Ishikawa (cell line): ENCODE measurements around the gene FKBP10.

Experiments used
- CEBPB ChIP-seq: IDR thresholded peaks from 2 replicates; pipeline ENCODE4 v1.6.1; 2012
- CREB1 ChIP-seq: IDR thresholded peaks from 2 replicates; pipeline ENCODE4 v1.6.1; 2012; ENCODE audit warnings: low read depth
- EGR1 ChIP-seq: IDR thresholded peaks from 2 replicates; pipeline ENCODE4 v1.6.1; 2012
- EP300 ChIP-seq: IDR thresholded peaks from 2 replicates; pipeline ENCODE4 v1.6.1; 2012; ENCODE audit warnings: borderline replicate concordance
- FOXM1 ChIP-seq: IDR thresholded peaks from 2 replicates; pipeline ENCODE4 v1.6.1; 2012; ENCODE audit warnings: low read depth, borderline replicate concordance
- MAX ChIP-seq: IDR thresholded peaks from 2 replicates; pipeline ENCODE4 v1.6.1; 2012
- NFIC ChIP-seq: IDR thresholded peaks from 2 replicates; pipeline ENCODE4 v1.6.1; 2012
- RAD21 ChIP-seq: IDR thresholded peaks from 2 replicates; pipeline ENCODE4 v1.6.1; 2012; ENCODE audit warnings: low read depth
- REST ChIP-seq: IDR thresholded peaks from 2 replicates; pipeline ENCODE4 v1.6.1; 2012; ENCODE audit warnings: low read depth, mild to moderate bottlenecking
- TAF1 ChIP-seq: IDR thresholded peaks from 2 replicates; pipeline ENCODE4 v1.6.1; 2012; ENCODE audit warnings: low read depth, mild to moderate bottlenecking
- TCF12 ChIP-seq: IDR thresholded peaks from 2 replicates; pipeline ENCODE4 v1.6.1; 2012; ENCODE audit warnings: low read depth
- TEAD4 ChIP-seq: IDR thresholded peaks from 2 replicates; pipeline ENCODE4 v1.6.1; 2012
- USF1 ChIP-seq: IDR thresholded peaks from 2 replicates; pipeline ENCODE4 v1.6.1; 2012
- YY1 ChIP-seq: IDR thresholded peaks from 2 replicates; pipeline ENCODE4 v1.6.1; 2012; ENCODE audit warnings: low read depth
- ZBTB7A ChIP-seq: IDR thresholded peaks from 2 replicates; pipeline ENCODE4 v1.6.1; 2012; ENCODE audit warnings: low read depth

FKBP10 gene

GRCh38 chr17:41793784-41794539 lies 18.8 kb upstream of the FKBP10 start:
- TF ChIP-seq EGR1 (no peak), CEBPB (no peak), REST (no peak), ZBTB7A (no peak), USF1 (no peak), NFIC (no peak), MAX (no peak), EP300 (no peak), TCF12 (no peak), TEAD4 (no peak)

- TF ChIP-seq CEBPB (no peak), YY1 (no peak), TAF1 (no peak), FOXM1 (no peak), USF1 (no peak), CREB1 (no peak), RAD21 (no peak), NFIC (no peak), ZBTB7A (no peak), TEAD4 (no peak), EGR1 (no peak), EP300 (no peak), TCF12 (no peak), REST (no peak), MAX (no peak)
These were observed 18.2 kb upstream of the FKBP10 start for GRCh38 chr17:41794540-41794975.

- TF ChIP-seq YY1 (no peak), EP300 (no peak), FOXM1 (no peak), MAX (no peak), CEBPB (no peak), REST (no peak), EGR1 (no peak)
These were observed 16.5 kb upstream of the FKBP10 start for GRCh38 chr17:41796121-41796895.

- TF ChIP-seq FOXM1 (no peak), REST (no peak)
These were observed 15.4 kb upstream of the FKBP10 start for GRCh38 chr17:41797377-41797776.
